GM10847 (cell line): Measurements from ENCODE around the gene P4HA2.

Source experiments
- POLR2A ChIP-seq: IDR thresholded peaks from 2 replicates; pipeline ENCODE4 v1.6.1; 2011; ENCODE audit not compliant: insufficient read length; ENCODE audit errors: extremely low read depth

P4HA2 gene

DNA sequence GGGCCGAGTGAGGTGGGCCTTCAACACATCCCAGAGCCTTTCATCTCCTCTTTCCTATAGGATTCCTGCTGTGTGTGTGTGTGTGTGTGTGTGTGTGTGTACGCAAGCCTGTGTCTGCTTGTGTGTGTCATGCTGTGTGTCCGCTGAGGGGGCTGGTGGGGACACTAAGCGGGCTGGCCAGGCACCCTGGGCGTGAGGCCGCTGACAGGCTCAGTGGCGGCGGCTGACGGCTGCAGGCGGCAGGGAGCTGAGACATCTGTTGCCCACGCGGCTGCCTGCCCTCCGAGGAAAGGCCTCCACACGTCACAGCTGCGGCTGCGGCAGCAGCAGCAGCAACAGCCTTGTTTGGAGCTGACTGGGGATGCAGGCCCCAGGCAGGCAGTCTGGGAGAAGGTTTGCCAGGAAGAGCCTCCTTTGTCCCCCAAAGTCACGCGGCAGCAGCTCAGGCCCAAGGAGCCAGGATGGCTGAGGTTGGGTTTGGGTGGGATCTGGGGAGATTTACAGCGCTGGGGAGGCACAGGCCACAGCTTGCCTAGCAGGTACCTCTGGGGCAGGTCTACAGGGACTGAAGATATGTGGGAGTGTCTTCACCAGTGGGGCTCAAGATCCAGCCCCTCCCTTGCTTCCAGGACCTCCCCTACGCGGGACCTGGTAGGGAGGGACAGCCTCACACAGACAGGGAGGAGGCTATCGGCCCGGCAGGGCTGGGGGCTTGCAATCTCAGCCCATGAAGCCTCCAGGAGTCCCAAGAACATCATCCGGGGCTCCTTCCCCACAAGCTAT lies 31.6 kb upstream of the P4HA2 start:
- TF ChIP-seq POLR2A = no peak

DNA sequence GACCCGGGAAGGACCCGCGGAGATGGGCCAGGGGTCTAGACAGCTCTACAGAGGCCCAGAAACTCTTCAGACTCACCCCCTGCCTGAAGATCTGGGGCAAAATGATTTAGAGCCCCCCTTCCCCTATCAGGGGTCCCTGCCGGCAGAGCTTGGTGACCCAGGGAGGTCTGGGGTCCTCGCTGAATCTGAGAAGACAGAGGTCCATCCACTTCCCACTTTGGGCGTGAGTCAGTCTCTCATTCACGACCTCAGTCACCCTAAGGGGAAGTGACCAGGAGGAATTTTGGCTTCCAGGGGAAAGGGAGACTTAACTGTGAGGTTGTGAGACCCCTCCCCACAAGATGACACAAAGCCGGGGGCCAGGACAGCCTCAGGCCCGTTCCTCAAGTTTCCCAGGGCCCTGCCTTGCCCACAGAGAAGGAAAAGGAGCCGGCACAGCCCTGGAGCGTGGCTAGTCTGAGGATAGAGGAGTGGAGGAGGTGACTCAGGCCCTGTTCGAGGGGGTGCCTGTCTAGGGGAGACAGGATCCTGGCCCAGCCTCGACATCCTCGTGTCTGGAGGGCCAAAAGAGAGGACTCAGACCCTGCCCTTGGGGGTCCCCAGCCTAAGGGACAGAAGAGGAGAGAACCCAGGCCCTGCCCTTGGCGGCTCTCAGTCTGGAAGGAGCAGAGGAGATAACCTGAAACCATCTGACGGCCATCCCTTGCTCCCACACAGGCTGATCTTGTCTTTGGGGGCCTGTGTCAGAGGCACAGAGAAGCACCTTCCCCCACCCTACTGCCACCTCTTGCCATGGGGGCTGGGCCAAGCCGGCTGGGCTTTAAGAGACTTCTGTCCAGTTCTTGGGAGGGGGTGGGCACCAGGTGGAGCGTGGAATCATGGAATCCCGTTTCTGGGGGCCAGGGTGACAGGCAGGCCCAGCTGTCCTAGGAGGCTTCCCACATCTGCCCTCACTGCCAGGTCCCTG lies 30.7 kb upstream of the P4HA2 start:
- no peak for TF ChIP-seq POLR2A

DNA sequence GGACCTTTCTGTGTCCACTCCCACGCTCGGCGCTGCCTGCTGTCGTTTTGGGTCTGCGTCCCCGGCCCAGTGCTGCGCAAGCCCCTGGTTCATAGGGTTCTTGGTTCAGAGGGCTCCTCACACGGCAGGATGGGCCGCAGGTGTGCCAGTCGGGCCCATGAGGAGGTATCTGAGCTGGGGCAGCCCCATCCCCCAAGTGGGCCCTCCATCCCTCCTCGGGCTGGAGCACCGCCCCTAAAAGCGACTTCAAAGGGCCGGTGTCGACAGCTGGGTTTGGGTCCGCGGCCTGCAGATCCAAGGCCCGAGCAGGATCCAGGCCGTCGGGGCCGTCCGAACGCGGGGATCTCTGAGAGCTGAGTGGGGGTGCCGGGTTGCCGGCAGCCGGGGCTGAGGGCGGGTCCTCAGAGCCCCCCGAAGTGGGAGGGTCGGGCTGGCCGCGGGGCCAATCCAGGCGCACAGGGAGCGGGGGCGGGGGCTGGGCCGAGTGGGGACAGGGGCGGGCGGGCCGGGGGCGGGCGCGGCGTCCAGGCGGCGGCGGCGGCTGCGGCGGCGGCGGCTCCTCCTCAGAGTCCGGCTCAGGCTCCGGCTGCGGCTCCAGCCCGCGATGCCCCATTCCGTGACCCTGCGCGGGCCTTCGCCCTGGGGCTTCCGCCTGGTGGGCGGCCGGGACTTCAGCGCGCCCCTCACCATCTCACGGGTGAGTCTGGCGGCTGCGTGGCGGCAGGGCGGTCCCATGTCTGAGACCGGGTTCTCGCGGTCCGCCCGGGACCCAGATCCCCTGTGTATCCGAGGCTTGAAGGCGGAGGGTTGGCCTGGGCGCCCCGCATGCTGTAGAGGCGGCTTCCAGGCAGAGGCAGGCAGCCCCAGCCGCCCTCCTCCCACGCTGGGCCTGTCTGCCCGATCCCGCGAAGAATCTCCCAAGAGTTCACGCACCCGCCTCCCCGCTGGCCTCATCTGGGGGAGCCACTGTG lies 29.8 kb upstream of the P4HA2 start, which contains the start of gene PDLIM4:
PDLIM4 (plus strand) TSS at position 566 of the 971 bp plus-strand sequence; CDS start at position 605, 39 bp downstream.
- TF ChIP-seq POLR2A = no peak

DNA sequence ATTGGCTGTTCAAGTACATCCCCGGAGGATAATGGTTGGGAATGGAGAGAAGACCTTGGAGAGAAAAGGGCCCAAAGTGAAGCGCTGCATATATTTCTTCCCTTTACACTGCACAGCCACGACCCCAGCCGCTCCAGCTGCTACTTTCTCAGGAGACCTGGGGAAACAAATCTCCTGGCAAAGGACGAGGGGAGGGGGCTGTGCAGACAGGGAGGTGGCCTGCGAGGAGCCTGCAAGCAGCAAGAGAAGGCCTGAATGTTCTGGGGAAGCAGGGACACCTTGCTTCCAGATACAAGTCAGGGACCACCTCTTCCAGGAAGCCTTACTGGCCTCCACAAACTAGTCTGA lies 29.1 kb upstream of the P4HA2 start:
- no peak for TF ChIP-seq POLR2A

DNA sequence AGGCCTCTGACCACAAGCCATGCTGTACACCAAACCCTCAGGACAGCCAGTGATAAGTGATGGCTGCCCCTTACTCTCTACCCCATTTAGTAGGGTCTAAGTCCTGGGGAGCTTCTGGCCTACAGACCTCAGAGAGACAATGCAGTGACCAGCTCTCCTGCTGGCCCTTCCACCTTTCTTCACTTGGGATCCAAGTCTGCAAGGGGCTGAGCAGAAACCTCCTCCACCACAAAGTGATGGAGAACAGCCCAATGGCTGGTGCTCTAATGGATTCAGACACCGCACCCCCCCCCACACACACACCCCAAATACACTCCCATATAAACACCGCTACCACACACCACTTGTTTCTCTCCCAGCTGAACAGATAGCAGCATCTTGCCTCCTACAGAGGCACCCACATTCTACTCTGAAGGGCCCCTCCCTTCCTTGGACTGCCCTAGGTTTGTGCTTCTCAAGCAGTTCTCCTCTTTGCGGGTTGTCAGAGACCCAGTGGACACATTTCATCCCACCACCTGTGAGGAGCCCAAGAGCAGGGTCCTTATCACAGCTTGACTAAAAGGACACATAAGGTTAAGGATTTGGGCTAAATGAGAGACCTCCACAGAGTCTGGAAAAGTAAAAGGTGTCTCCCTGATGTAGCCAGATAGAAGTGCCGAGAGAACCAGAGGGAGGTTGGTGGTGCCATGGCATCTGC lies 28.6 kb upstream of the P4HA2 start:
- TF ChIP-seq POLR2A = no peak

DNA sequence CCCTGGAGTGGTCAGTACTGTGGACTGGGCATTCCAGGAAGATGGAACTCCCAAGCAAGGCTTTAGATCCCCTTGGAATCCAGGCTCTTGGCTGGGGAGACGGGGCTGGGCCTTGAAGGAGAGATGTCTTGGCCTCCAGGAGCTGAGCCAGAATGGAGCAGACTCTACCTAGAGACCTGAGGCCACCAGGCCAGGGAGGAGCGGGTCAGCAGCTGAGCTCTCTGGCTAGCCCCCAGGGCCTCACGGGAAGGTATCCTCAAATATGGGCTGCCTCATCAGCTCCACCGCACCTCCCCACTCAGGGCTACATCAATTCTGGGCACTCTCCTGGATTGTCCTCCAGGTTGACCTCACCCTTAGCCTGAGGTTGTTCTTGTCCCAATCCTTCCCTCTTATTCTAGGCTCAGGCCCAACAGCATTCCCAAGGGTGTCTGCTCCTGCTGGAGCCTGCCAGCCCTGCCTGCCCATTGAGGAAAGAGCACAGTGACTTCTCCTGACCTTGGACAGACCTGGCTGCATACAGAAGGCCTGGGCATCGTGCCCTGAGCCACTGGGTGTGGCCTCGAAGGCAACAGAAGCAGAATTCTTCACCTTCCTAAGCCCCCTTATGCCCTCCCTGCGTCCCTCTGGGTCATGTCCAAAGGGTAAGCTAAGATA lies 26.8 kb upstream of the P4HA2 start:
- TF ChIP-seq POLR2A = no peak

DNA sequence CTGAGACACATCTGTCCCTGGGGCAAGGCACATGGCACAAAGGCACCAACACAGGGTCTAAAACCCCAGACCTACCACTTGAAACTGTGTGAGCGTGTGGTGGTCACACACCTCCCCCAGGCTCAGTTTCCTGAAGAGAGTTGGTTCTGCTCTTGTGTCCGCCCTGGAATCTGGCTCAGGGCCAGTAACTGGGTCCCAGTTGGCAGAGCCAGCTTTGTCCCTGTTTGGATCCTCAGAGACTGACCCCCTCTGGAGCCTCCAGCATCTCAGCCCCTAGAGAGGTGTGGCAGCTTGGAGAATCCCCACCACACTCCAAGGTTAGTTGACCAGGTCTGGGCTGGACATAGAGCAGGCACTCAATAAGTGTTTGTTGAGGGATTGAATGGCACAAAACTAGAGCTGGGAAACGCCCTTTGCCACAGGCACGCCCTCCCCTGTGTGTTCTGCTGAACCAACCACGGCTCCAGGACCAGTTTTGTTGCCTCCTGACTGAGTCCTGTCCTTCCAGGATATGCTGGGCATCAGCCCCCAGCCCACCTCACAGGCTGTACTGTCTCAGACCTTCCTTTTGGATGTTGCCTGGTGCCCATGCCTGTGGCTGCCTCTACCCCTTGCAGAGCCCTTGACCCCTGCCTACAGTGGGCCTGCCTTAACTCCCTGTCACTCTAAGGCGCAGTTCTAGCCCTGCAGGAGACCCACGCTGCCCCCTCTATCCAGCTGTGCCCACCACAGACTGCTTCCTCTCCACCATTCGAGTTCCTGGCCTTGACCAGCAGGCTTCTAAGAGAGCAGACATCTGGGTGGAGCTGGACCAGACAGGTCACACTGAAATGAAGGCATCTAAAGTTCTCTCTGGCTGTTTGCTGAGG lies 26.0 kb upstream of the P4HA2 start:
- TF ChIP-seq POLR2A = no peak

DNA sequence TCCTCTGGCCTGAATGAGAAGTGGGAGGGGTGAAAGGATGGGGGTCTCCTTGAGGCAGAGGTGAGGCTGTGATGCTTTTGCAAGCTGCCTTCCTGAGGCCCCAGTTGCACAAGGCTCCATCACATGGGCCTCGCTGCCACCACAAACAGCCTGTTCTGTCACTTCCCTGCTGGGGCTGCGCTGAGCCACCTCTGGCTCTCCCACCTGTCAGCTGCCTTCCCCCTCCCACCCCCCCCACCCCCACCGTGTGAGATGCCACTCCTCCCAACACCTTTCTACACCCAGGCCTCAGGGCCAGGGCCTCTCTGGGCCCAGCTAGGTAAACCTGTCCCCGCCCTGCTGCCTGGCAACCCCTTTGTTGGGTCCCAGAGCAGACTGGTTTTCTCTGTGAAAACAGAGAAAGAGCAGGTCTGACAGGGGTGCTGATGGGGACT lies 25.4 kb upstream of the P4HA2 start:
- no peak for TF ChIP-seq POLR2A

DNA sequence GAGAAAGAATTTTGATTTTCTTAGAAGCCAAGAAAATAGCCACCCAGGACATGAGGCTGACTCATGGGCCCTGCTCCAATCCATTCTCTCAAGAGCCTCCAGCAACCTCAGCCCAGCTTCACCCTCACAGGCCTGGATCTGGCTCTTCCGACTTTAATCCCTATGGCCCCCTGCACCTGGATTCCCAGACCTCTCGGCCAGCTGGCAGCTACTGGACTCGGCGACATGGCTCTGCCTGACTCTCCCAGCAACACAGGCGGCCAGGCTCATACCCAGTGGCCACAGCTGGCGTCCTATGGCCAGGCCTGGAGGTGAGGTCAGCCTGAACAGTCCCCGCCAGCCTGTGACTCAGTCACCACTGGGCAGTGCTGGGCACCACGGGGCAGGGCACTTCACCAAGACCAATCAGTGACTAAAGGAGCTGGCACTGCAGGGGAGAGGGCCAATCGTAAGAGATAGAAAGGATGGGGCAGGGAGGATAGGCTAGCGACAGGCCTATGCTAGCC lies 23.6 kb upstream of the P4HA2 start:
- no peak for TF ChIP-seq POLR2A

DNA sequence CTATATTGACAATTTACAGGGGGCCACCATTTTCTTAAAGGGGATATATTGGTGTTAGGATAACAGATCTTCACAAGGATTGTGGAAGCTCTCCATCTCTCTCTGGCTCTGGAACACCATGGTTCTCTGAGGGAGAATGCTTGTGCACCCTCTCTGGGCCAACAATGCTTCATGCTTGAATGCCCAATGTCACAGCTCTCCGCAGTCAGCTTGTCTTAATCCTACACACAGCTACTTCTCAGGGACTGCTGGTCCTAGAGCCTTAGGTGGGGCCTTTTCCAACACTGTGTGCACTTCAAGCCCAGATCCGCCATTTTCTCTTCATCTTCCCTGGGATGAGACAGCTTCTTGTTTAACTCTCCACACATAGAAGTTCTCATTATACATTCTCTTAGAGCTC lies 22.9 kb upstream of the P4HA2 start:
- no peak for TF ChIP-seq POLR2A

DNA sequence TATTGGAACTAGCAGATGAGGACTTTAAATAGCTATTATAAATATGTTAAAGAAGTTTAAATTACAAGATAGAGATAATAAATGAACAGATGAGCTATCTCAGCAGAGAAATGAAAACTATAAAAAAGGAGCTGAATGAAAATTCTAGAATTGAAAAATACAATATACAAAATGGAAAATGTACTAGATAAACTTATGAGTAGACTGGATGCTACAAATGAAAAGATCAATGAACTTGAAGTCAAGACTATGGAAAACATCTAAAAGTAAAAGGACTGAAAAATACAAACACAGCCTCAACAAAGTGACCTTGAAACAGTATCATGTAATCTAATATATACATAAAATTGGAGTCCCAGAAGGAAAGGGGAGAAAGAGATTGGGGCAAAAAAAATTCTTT lies 19.2 kb upstream of the P4HA2 start:
- no peak for TF ChIP-seq POLR2A

DNA sequence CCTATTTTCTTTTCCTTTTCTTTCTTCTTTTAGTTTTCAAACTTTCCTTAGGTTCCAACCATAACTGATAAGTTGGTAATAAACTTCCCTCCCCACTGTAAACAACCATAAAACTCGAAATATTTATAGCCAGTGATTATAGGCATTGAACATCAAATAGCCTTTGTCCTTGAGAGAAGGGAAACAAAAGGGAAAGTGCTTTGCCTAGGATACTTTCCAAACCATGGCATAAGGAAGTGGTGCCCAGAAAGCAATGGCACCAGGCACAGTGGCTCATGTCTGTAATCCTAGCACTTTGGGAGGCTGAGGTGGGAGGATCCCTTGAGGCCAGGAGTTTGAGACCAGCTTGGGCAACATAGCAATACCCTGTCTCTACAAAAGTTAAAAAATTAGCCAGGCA lies 17.9 kb upstream of the P4HA2 start:
- TF ChIP-seq POLR2A = no peak

DNA sequence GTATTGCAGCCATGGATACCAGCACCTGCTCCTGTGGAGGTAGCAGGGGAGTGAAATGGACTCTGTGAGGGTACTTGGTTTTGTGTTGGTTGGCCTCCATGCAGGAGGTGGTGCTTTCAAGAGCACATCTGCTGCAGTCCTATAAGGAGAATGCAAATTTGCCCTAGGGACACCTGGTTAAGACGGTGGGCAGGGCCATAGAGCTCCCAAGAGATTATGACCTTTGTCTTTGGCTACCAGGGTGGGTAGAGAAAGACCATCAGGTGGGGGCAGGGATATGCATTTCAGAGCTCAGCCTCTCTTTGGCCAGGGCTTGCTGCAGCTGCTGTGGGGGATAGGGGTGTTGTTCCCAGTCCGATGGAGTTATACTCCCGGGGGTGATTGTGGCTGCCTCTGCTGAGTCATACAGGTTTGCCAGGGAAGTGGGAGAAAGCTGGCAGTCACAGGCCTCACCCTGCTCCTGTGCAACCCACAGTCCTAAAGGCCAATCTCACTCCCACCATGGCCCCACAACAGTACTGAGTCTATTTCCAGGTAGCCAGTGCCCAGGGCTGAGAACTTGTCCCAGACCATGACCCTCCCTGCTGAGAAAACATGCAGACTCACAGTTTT lies 15.8 kb upstream of the P4HA2 start:
- no peak for TF ChIP-seq POLR2A

DNA sequence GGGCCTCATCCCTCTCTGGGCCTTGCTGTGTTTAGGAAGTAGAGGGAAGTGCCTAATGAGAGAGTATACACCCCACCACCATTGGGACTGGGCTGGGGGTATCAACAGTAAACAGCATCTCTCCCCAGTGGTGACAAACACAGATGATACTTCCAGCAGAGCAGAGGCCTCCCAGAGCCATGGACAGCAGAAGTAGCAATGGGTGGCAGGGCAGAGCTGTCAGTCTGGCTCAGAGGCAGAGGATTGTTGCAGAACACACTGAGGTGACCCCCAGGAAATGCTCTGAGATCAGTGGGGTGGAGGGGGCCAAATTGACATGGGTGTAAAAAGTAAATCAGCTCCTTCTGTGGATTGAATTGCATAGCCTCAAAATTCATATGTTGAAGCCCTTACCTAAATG lies 12.1 kb upstream of the P4HA2 start:
- no peak for TF ChIP-seq POLR2A
